HG02623 (cell line): ENCODE measurements around the gene BCAS1.

Experiments
- ATAC-seq: cut with Tn5 transposase; IDR thresholded peaks from one replicate; pipeline ENCODE4 v1.9.1; 2021; ENCODE audit warnings: moderate library complexity; ENCODE audit not compliant: unreplicated experiment

BCAS1 gene, protein sequence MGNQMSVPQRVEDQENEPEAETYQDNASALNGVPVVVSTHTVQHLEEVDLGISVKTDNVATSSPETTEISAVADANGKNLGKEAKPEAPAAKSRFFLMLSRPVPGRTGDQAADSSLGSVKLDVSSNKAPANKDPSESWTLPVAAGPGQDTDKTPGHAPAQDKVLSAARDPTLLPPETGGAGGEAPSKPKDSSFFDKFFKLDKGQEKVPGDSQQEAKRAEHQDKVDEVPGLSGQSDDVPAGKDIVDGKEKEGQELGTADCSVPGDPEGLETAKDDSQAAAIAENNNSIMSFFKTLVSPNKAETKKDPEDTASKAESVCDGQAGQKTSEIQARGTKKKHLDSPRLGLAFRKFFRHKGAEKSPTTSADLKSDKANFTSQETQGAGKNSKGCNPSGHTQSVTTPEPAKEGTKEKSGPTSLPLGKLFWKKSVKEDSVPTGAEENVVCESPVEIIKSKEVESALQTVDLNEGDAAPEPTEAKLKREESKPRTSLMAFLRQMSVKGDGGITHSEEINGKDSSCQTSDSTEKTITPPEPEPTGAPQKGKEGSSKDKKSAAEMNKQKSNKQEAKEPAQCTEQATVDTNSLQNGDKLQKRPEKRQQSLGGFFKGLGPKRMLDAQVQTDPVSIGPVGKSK

GRCh38 chr20:54070187-54070987 is at the start of gene BCAS1:
Gene BCAS1 (minus strand): TSS chr20:54070594. CDS start chr20:54058718, 11,876 bp downstream.
- ATAC-seq = no peak

DNA sequence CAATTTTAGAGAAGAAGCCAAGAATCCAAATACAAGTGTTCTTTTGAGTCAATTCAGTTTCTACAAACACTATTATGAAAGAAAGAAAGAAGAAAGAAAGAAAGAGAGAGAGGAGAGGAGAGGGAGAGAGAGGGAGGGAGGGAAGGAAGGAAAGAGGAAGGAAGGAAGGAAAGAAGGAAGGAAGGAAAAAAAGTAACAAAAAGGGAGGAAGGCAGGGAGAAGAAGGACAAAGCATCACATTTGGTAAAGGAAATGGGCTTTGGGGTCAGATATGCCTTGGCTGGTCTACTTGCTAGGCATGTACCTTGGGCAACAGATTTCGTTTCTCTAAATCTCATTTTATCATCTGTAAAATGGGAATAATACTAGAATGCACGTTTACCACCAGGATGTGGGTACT is 49.4 kb upstream of the BCAS1 start:
- ATAC-seq = no peak

- ATAC-seq = no peak
Observed at GRCh38 chr20:54118220-54119001, 48.0 kb upstream of the BCAS1 start.

- ATAC-seq = no peak
Observed at GRCh38 chr20:54116550-54117235, 46.3 kb upstream of the BCAS1 start.

DNA sequence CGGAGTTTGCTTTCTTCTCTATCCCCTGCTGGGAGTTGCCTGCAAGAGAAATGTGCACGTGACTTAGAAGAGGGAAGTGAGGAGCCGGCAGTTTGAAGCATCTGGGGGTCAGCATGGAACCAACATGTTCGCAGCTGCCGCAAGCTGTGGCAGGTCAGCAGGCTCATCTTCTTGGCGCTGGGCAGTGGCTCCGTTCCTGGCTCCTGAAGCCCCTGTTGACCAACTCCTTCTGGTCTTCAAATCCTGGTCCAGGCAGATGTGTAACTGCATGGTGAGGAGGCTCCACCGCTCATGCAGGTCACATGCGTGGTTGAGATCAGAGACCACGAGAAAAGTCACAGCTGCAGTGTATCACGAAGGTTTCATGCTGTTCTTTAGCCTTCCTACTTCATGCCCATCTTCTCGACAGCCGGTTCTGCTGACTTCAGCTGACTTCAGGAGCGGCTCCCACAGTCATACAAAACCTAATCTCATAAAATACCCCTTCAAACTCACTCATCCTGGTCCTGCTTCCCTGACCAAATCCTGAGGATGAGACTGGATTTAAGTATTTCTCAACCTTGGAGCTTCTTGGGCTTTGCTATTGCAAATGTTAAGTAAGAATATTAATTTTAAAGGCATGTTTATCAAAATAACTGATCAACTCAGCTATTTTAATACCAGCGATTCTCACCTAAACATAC is 44.9 kb upstream of the BCAS1 start:
- no peak for ATAC-seq

DNA sequence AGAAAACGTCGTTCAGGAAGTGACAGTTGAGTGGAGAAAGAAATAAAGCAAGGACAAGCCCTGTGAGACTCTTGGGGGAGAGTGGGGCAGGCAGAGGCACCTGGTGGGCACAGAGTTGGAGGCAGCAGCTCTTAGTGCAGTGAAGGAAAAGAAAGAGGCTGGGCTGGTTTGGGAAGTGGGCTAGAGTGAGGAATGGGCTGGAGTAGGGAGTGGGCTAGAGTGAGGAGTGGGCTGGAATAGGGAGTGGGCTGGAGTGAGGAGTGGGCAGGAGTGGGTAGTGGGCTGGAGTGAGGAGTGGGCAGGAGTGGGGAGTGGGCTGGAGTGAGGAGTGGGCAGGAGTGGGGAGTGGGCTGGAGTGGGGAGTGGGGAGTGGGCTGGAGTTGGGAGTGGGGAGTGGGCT is 43.7 kb upstream of the BCAS1 start:
- ATAC-seq = no peak

- no peak for ATAC-seq
Observed at GRCh38 chr20:54113566-54113965, 43.2 kb upstream of the BCAS1 start.

DNA sequence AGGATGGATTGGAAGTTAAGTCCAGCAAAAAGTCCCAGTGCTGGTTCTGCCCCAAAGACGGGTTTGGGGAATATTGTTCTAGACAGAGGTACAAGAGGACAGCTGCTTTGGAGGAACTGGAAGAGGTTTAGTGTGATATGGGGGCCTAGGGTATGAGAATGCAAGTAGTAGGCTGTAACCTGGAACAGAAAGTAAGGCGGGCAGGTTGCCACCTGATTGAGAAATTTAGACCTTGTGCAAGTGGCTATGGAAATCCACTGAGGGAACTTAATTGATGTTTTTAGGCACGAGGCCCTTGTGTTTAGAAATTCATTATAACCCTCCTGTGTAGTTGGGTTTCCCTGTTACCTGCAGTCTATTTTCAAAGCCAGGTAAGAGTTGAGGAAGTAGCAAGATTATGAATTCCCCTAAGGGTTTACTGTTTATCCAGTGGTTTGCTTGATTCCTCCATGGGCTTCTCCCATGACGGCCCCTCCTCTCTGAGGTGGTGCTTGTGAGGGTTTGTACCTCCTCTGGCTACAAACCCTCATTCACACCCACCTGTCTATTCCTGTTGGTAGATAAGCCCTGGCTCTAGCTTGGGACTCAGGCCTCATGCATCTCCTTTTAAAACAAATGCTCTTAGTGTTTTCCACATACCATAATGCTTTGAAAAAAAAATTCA is 42.0 kb upstream of the BCAS1 start:
- no peak for ATAC-seq

DNA sequence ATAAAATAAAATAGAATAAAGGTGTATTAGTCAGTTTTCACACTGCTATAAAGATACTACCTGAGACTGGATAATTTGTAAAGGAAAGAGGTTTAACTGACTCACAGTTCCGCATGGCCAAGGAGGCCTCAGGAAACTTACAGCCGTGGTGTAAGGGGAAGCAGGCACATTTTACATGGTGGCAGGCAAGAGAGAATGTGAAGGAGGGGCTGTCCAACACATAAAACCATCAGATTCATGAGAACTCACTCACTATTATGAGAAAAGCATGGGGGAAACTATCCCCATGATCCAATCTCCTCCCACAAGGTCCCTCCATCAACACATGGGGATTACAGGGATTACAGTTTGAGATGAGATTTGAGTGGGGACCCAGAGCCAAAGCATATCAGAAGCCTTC is 41.1 kb upstream of the BCAS1 start:
- no peak for ATAC-seq

GRCh38 chr20:54110457-54110856 is 40.1 kb upstream of the BCAS1 start:
- ATAC-seq = no peak

GRCh38 chr20:54110041-54110440 is 39.6 kb upstream of the BCAS1 start:
- ATAC-seq = no peak

DNA sequence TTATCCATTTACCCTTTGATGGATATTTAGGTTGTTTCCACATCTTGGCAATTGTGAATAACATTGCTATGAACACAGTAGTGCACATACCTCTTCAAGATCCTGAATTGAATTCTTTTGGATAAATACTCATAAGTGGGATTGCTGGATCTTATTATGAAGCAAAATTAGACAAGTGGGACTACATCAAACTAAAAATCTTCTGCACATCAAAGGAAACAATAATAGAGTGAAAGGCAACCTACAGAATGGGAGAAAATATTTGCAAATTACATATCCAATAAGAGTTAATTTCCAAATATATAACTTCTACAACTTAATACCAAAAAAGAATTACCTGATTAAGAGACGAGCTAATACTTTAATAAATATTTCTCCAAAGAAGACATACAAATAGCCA is 38.4 kb upstream of the BCAS1 start:
- ATAC-seq = no peak

DNA sequence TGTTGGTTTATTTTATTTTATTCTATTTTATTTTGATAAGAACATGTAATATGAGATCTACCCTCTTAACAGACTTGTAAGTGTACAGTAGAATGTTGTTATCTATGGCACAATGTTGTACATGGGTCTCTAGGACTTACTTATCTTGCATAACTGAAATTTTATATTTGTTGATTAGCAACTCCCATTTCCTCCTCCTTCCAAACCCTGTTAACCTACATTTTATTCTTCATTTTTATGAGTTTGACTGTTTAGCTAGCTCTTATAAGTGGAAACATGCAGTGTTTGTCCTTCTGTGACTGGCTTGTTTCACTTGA is 37.9 kb upstream of the BCAS1 start:
- no peak for ATAC-seq

DNA sequence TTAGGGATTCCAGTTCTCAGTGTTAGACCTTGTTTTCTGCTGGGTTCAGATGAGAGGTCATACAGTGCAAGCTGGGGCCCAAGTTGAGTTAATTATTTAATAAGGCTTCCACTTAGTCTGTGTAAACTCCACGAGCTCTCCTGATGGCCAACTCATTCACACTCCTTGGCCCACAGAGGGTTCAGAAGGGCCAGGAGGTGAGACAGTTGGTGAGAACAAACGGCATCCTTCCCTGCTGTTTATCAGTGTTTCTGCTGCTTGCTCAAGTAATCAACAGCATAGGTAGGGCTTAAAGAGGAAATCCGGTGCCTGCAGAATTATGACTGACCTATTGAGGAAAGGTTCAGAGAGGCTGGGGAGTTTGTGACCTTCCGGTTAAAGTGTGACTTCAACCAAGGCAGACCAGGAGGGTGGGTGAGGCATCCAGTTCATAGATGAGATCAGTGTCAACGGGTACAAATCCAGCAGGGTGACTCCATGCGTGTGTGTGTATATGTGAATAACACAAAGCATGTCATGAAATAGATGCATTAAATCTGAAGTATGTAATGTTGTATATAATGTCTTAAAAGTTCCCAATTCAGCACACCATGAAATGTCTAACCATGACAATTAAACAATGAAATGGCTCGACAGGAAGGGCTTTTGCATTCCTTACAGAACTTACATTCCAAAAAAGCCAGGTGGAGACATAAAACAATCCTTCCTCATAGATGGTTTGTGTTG is 37.4 kb upstream of the BCAS1 start:
- ATAC-seq = no peak

- ATAC-seq = no peak
Observed at GRCh38 chr20:54107181-54107580, 36.8 kb upstream of the BCAS1 start.

DNA sequence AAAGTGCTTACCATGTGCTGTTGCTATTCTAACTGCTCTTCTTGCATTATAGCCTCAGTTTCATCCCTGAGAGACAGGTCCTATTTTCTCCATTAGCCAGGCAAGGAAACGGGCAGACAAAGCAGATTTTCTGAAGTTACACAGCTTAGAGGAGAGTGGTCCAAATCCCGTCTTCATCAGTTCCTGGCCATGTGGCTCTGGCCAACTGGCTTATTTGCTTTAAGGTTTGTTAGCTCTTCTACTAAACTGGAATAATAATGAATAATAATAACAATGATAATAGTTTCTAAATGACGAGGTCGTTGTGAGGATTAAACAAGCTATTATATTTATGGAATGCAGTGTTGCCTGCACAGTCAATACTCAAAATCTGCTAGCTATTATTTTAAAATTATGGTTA is 35.8 kb upstream of the BCAS1 start:
- no peak for ATAC-seq

DNA sequence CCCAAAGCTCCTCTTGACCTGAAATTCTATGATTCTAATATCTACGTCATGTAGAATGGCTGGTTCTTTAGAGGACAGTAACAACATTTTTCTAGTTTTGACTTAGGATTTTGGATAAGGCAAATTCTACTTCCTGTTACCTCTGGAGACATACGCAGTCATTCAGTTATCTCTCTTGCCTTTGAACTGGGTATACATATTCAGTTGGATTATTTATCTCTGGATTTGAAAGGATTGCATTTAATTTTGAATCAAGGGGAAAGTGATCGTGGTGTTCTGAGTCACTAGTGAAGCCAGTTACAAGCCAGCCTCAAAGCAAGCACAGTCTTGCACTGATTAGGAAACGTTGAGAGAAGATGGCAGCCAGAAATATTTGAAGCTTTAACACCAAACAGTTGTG is 35.3 kb upstream of the BCAS1 start:
- ATAC-seq = no peak

GRCh38 chr20:54104781-54105180 is 34.4 kb upstream of the BCAS1 start:
- ATAC-seq = no peak
